Endodermal cell (in vitro differentiated cells): ENCODE data around the gene MAP2K3. TPM values are rescaled to one million over a fixed set of nuclear protein-coding genes. Genes with fewer than 3 reads are reported as not detected.
"Not testable (repeated sequence)": the region's sequence is repeated elsewhere in the genome, so short reads cannot be mapped to it uniquely, and the experiment has no call there.

Experiments
- DNase-seq: peaks from one replicate; pipeline ENCODE4 v3.0.0-alpha.2; 2017
- H3K27ac ChIP-seq: 2 replicates; pipeline ENCODE4 v1.5.1; 2013; ENCODE audit warnings: mild to moderate bottlenecking, low read depth, low read length, moderate library complexity
- H3K27me3 ChIP-seq: 2 replicates; pipeline ENCODE4 v1.6.1; 2013; ENCODE audit warnings: mild to moderate bottlenecking, low read length, moderate library complexity; ENCODE audit not compliant: insufficient read depth, control insufficient read depth, poor library complexity, severe bottlenecking
- H3K36me3 ChIP-seq: 2 replicates; pipeline ENCODE4 v1.7.0; 2013; ENCODE audit warnings: mild to moderate bottlenecking, low read length, moderate library complexity; ENCODE audit not compliant: control insufficient read depth, insufficient read depth
- H3K4me1 ChIP-seq: one replicate; pipeline ENCODE4 v1.7.0; 2013; ENCODE audit warnings: low read length; ENCODE audit not compliant: control insufficient read depth, insufficient read depth
- H3K4me3 ChIP-seq: 2 replicates; pipeline ENCODE4 v1.5.1; 2013; ENCODE audit warnings: mild to moderate bottlenecking, low read length, moderate library complexity
- H3K9ac ChIP-seq: 2 replicates; pipeline ENCODE4 v1.6.1; 2013; ENCODE audit warnings: mild to moderate bottlenecking, low read length, moderate library complexity; ENCODE audit not compliant: poor library complexity, severe bottlenecking; ENCODE audit errors: extremely low read depth
- H3K9me3 ChIP-seq: 2 replicates; pipeline ENCODE4 v1.6.1; 2013; ENCODE audit warnings: mild to moderate bottlenecking, low read length, moderate library complexity; ENCODE audit not compliant: control insufficient read depth
- H3K27ac Mint-ChIP-seq: 2 replicates; pipeline ENCODE4 v1.8.0; 2020; ENCODE audit warnings: mixed read lengths
- H3K27me3 Mint-ChIP-seq: 2 replicates; pipeline ENCODE4 v1.8.0; 2021; ENCODE audit warnings: mild to moderate bottlenecking, mixed read lengths; ENCODE audit not compliant: insufficient read depth
- H3K36me3 Mint-ChIP-seq: 2 replicates; pipeline ENCODE4 v1.8.0; 2020; ENCODE audit warnings: low read depth, mixed read lengths
- H3K4me1 Mint-ChIP-seq: 2 replicates; pipeline ENCODE4 v1.8.0; 2020; ENCODE audit warnings: mixed read lengths
- H3K4me3 Mint-ChIP-seq: 2 replicates; pipeline ENCODE4 v1.8.0; 2020; ENCODE audit warnings: mild to moderate bottlenecking, moderate library complexity, mixed read lengths
- H3K9me3 Mint-ChIP-seq: 2 replicates; pipeline ENCODE4 v1.8.0; 2020; ENCODE audit warnings: mild to moderate bottlenecking, mixed read lengths
- CTCF ChIP-seq: fragments of 200-600 bp; sonication (generic); conservative IDR thresholded peaks from 2 replicates; pipeline ENCODE4 v1.5.0; 2021; ENCODE audit warnings: antibody characterized with exemption, mild to moderate bottlenecking
- WGBS, 2 experiments: methylation state at CpG; one replicate each; pipeline versions ENCODE4 v1.1.5 to v1.1.7; 2013; ENCODE audit warnings: missing lambda C conversion rate in 2 of 2, mixed read lengths in 1 of 2; ENCODE audit not compliant: insufficient coverage in 1 of 2, insufficient read length in 1 of 2; 5-methylcytosine and 5-hydroxymethylcytosine counted together
- total RNA-seq, 2 donors: library from RNA; stranded (reverse); fragmentation: NEBNext Ultra II Directional in 1 of 2; extraction: Animal tissue kit (Norgen Biotek cat#: 25700) in 1 of 2; gene quantifications; 2 replicates in 1 of 2; 3 replicates in 1 of 2; pipeline ENCODE4 v1.2.1, GENCODE V29; 2021

MAP2K3 gene
- total RNA-seq, 2 donors from 2014 or later = 31.6 to 37.6 TPM

GRCh38 chr17:21316887-21317500, 32.5 kb downstream of the MAP2K3 start:
- peak; percentile 82 for DNase-seq
- not testable (repeated sequence) for H3K9me3 Mint-ChIP-seq, H3K4me3 ChIP-seq, H3K4me3 Mint-ChIP-seq, H3K27ac Mint-ChIP-seq, H3K36me3 ChIP-seq, H3K27ac ChIP-seq, H3K27me3 ChIP-seq, H3K36me3 Mint-ChIP-seq, H3K9ac ChIP-seq, H3K9me3 ChIP-seq, H3K4me1 ChIP-seq, H3K4me1 Mint-ChIP-seq
- WGBS, 2 experiments = 22% methylated on average over 26 of the region's 37 CpGs; no CpG with 5 or more reads in 1 of the 2 experiments
- H3K27me3 Mint-ChIP-seq = peaks cover 22% of the 10 kb centered on the region

GRCh38 chr17:21317821-21318220, 33.3 kb downstream of the MAP2K3 start:
- not testable (repeated sequence) for H3K27me3 ChIP-seq, H3K4me1 ChIP-seq, H3K4me1 Mint-ChIP-seq, H3K27ac Mint-ChIP-seq, H3K27ac ChIP-seq, H3K9me3 Mint-ChIP-seq, H3K36me3 ChIP-seq, H3K4me3 Mint-ChIP-seq, H3K9ac ChIP-seq, H3K36me3 Mint-ChIP-seq, H3K4me3 ChIP-seq, H3K9me3 ChIP-seq
- 78 to 81% methylated on average over 11 to 15 of the region's 18 CpGs for WGBS, 2 experiments
- H3K27me3 Mint-ChIP-seq = peaks cover 24% of the 10 kb centered on the region
- peak; percentile 71 for DNase-seq

- Histone ChIP-seq H3K36me3 (no peaks in the 10 kb centered on the region), H3K4me3 (no peak overlapping the region), H3K27me3 (no peaks in the 10 kb centered on the region), H3K4me1 (no peaks in the 10 kb centered on the region), H3K9ac (no peak overlapping the region), H3K27ac (no peak overlapping the region), H3K9me3 (no peaks in the 10 kb centered on the region)
- Mint-ChIP-seq H3K27ac (no peak overlapping the region), H3K27me3 (peaks cover 30% of the 10 kb centered on the region), H3K4me3 (no peak overlapping the region), H3K36me3 (no peaks in the 10 kb centered on the region), H3K9me3 (peaks cover 11% of the 10 kb centered on the region), H3K4me1 (peaks cover 5% of the 10 kb centered on the region)
- WGBS, 2 experiments = 43 to 50% methylated on average over 10 to 17 of the region's 17 CpGs
- peak; percentile 85 for DNase-seq
- TF ChIP-seq CTCF = no peak
Observed at GRCh38 chr17:21318439-21318838, 33.9 kb downstream of the MAP2K3 start.

GRCh38 chr17:21318856-21319255, 34.3 kb downstream of the MAP2K3 start:
- not testable (repeated sequence) for H3K4me1 ChIP-seq, H3K36me3 Mint-ChIP-seq, H3K9ac ChIP-seq, H3K27me3 ChIP-seq, H3K36me3 ChIP-seq, H3K4me3 Mint-ChIP-seq, DNase-seq, H3K4me3 ChIP-seq, H3K27ac ChIP-seq, H3K4me1 Mint-ChIP-seq, H3K9me3 ChIP-seq, H3K27ac Mint-ChIP-seq
- Mint-ChIP-seq H3K9me3 (peaks cover 11% of the 10 kb centered on the region), H3K27me3 (peaks cover 34% of the 10 kb centered on the region)
- 73 to 76% methylated on average over 2 to 7 of the region's 7 CpGs for WGBS, 2 experiments

GRCh38 chr17:21319256-21319655, 34.7 kb downstream of the MAP2K3 start:
- not testable (repeated sequence) for H3K4me3 Mint-ChIP-seq, H3K36me3 ChIP-seq, H3K27me3 ChIP-seq, H3K4me3 ChIP-seq, H3K27ac Mint-ChIP-seq, H3K27ac ChIP-seq, DNase-seq, H3K4me1 Mint-ChIP-seq, H3K4me1 ChIP-seq, H3K9ac ChIP-seq, H3K9me3 ChIP-seq, H3K36me3 Mint-ChIP-seq
- H3K9me3 Mint-ChIP-seq = peaks cover 11% of the 10 kb centered on the region
- peaks cover 37% of the 10 kb centered on the region for H3K27me3 Mint-ChIP-seq
- WGBS, 2 experiments = 89 to 92% methylated on average over 1 to 4 of the region's 4 CpGs

- not testable (repeated sequence) for H3K4me1 Mint-ChIP-seq, H3K4me3 Mint-ChIP-seq
- H3K27me3 Mint-ChIP-seq = peaks cover 42% of the 10 kb centered on the region
Observed at GRCh38 chr17:21319686-21320375, 35.3 kb downstream of the MAP2K3 start.

More at GRCh38 chr17:21319686-21320375, 35.3 kb downstream of the MAP2K3 start:
- not testable (repeated sequence) for H3K36me3 Mint-ChIP-seq, H3K9ac ChIP-seq, H3K4me3 ChIP-seq, H3K27ac Mint-ChIP-seq, H3K4me1 ChIP-seq, DNase-seq, H3K9me3 ChIP-seq, H3K27ac ChIP-seq, H3K36me3 ChIP-seq
- WGBS, 2 experiments = 78 to 79% methylated on average over 5 to 11 of the region's 11 CpGs
- H3K27me3 ChIP-seq = peaks cover 13% of the 10 kb centered on the region
- H3K9me3 Mint-ChIP-seq = peaks cover 16% of the 10 kb centered on the region
